ENCODE results near the gene PLK1.

GRCh38 chr16:23663918-23664317 lies 14.8 kb upstream of the PLK1 start:
- TF ChIP-seq CTCF (IDR thresholded peaks at IDR 0.05; ENCODE audit: low read length) (no peak), EZH2 (optimal IDR thresholded peaks at IDR 0.05; ENCODE audit: low read depth, low read length) (no peak)
